Stromal cell of bone marrow (primary cell): ENCODE data around the gene GALNT2.

ENCODE experiments used
- DNase-seq: peaks from one replicate; pipeline ENCODE4 v3.0.0-alpha.2; 2012; ENCODE audit warnings: low read depth

GALNT2 gene

DNA sequence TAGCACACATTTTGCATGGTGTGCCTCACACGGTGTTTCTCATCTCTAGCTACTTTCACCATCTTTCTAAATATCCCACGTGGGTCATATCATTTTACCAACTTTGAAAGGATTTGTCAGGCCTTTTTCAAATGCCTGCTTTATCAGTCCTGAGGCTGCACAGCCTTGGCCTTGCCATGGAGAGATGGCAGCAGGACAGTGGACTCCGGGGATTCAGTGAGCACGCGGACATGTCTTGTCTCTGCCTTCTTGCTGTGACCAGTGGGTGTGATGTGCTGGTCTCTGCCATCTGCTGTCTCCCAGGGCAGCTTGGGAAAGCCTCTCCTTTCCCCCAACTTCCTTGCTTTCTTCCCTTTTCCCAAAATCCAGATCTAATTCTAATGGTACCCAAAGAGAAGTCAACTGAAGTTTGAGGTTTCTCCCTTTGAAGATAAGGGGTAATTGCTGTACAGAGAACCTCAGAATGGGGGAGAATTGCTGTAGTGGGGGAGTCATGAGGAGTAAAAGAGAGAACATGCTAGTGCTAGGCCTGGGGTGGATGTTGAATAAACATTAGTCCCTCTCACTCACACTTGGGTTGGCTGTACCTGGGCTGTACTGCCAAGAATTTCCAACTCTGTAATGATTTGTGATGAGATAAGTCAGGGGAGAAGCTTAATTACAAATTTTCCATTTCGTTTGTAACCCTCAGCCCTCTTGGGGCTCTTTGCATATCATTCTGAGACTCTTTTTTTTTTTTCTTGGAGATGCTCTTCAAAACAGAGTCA is 99.5 kb downstream of the GALNT2 start:
- DNase-seq: no peak

DNA sequence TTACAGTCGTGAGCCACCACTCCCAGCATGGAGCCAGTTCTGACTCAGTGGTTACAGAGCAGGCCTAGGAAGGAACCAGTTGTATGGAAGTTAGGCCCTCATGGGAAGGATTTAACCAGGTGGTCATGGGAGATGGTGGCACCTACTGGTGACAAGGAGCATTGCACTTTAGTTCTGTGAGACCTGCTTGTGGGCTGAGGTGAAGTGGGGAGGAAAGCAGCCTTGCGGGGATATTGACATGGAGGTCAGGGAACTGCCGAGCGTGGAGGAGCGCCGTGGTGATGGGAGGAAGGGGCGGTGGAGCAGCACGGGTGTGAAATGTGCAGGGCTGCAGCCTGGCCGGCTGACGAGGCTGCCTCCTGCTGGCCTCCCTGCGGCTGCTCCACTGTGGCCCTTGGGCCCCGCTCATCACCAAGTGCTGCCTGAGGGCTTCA is 100.4 kb downstream of the GALNT2 start:
- DNase-seq: no peak

DNA sequence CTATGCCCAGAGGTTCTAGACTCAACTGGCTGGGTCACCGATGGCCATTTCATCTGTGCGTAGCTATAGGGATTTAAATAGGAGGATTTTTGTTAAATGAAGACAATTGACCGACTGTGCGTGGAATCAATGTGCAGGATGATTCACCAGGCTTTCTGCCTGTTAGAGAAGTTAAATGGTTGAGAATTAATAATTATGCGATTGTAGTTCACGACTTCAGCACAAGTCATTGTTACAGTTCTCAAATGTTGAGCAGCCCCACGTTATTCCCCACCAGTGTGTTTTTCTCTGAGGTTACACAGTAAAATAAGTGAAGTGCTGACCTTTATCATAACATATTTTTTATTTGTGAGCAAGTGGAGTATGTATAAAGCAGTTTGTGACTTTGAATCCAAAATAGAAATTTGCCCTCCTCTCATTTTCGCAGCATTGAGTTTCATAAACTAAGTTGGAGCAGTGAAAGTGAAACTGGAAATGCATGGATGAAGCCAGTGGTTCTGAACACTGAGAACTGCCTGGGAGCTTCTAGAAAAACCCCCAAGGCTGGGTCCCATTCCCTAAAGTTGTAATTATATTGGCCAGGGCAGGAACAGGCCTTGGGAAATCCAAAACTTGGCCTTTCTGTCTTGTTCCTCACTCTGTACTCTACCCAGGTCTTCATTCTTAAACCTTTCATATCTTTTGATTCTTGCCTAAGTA is 102.6 kb downstream of the GALNT2 start:
- no peak for DNase-seq

DNA sequence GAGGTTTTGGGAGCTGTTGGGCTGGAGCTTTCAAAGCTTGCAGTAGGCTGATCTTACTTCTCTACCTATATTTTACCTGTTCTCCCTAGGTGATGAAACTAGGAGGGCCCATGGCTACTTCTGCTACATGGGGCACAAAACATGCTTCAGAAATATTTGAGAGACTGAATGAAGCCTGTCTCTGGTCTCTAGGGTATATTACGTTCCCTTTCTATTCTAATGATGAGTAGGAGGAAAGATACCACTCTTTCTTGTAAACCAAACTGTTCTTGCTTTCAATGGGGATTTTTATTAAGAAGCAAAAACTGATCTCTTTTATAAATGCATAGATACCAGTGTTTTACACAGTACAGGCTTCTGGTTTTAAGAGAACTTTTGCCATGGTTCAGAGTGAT is 103.1 kb downstream of the GALNT2 start:
- DNase-seq: no peak

DNA sequence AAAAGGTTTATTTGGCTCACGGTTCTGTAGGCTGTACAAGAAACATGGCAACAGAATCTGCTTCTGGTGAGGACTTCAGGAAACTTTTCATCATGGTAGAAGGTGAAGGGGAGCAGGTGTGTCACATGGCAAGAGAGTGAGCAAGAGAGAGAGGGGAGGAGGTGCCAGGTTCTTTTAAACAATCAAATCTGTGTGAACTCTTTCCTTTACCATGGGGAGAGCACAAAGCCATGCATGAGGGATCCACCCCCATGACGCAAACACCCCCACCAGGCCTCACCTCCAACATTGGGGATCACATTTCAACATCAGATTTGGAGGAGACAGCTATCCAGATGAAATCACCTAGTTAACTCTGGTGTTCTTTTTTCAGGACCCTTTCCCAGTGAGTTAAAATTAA is 103.6 kb downstream of the GALNT2 start:
- DNase-seq: no peak

DNA sequence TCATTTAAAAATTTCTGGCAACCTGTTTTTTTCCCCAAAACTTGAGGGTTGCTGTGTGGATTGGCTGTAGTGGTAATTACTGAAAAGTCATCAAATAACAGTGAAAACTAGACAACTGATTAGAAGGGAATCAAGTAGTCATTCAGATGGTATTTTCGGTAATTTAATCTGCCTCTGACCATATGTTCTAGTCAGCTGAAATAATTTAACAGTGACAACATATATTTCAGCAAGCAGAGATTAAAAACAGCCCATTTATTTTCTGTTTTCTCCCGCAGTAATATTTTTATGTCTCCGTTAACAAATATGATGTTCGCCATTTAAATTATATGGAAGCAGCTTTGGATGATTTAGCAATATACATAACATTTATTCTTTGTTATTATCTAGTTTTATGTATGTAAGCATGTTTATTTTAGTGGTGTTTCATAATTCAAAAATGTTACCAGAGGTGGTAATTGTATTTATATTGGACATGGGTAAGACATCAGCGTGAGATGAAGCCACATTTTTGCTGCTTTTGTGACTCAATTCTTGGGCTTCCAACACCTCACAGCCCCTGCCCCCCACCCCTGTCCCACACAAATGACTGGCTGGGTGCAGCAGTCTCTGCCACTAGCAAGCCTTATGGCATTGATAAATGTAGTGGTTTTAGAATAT is 104.4 kb downstream of the GALNT2 start:
- peak; percentile 34 for DNase-seq

DNA sequence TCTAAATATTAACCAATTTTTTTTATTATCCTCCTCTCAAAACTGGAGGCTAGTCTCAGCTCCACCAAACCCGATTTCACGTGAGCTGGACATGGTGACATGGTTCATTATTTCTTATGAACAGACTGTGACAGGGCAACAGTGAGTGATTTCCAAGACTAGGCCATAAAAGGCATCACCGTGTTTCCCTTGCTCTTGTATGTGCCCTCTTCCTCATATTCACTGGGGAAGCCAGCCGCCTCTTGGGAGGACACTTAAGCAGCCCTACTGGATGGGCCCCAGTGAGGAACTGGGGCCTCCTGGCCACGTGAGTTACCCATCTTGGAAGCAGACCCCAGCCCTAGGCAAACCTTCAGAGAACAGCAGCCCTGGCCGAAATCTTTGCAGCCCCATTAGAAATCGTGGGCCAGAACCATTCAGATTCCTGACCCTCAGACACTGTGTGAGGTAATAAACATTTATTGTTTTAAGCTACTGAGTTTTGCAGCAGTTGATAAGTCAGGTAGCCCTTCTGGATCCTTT is 105.0 kb downstream of the GALNT2 start:
- no peak for DNase-seq

DNA sequence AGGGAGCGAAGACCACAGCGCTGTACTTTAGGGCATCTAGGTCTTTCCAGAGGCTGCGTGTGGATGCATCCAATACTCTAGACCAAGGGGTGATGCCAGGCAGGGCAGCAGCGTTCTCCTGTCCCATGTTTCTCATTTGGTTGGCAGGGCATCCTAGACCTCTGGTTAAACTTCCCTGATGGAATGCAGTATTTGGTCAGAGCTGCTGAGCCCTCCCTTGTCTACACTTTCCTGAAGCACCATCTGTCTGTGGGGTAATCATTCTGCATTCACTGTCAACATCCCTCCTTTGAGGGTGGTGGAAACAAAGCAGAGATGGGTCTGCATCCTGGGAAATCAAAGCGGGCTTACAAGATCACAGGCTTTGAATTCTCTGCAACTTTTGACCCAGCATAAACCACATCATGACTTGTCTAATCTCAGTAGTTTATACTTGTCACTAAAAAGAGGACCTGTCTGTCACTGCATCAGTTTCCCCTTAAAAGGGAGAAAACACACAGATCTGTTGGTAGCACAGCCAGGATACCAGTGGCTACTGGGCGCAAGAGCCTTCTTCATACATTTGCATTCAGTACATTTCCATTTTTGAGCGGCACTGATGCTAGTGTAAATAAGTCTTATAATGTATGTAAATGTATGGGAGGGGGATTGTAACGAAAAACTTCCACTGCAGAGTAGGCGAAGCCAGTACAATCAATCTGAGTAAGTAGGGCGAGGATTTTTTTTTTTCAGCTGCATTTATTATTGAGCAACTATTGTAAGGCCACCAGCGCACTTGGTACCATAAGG is 106.3 kb downstream of the GALNT2 start:
- DNase-seq: no peak

DNA sequence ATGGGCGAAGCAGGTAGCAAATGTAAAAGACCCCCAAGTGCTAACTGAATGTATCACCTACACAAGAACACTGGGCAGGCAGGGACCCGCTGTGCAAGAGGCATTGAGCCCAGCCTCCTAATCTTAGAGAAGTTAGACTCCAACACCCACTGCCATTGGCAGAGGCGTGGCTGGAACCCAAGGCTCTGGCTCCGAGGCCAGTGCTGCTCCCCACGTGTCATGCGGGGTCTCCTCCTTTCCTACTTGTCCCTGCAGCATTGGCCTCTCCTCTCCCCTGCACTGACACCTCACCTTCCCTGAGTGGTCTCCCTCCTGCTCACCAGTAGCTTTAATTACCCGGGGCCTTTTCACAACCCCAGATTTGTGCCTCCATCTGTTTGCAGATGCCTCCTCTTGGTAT is 107.0 kb downstream of the GALNT2 start:
- DNase-seq: no peak

DNA sequence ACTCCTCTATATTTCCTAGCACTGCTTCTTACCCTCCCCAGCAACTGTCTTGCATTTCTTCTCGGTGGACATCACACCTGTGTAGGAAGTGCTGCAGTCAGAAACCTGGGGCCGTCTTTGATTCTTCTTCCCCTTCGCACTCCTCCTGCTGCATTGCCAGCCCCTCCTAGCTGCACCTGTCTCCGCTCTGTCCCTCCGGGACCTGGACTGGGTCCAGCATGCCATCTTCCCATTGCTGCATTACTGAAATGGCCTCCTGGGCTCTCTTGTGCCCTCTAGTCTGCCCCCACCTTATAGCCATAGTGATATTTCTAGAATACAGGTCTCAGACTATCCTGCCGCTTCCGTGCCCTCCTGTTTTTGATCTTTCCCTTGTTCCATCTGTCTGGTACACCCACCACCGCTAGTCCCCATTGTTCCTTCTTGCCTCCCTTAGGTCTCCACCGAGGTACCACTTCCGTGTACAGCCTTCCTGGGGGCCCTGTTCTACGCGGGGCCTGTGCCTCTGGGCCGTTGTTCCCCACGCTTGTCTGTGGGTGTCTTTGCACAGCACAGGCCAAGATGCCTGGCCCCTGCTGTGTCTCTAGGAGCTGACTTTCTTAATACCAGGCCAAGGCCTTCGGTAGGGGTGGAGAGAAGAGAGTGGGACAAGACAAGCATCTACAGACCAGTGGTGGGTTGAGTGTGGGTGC is 107.6 kb downstream of the GALNT2 start:
- DNase-seq: no peak

DNA sequence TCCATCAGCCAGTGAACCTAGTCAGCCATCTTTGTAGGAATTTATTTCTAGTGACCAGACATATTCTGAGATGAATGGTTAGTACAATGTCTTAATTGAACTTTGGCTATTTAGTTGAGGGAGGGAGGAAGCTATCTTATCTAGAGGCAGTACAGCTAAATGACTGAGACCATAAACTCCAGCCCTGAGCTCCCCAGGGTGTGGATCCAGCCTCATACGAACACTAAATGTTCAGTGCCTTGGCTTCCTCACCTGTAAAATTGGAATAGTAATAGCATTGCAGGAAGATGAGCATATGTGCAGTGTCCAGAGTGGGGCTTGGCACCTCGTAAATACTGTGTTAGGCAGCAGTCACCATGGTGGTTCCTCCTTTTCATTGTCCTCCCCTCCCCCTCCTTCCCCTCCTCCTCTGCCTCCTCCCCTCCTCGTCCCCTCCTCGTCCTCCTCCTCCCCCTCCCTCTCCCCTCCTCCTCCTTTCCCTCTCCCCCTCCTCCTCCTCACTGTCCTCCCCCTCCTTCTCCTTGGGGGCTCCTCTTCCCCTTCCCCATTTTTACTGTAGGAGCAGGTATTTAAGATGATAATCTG is 108.2 kb downstream of the GALNT2 start:
- no peak for DNase-seq

DNA sequence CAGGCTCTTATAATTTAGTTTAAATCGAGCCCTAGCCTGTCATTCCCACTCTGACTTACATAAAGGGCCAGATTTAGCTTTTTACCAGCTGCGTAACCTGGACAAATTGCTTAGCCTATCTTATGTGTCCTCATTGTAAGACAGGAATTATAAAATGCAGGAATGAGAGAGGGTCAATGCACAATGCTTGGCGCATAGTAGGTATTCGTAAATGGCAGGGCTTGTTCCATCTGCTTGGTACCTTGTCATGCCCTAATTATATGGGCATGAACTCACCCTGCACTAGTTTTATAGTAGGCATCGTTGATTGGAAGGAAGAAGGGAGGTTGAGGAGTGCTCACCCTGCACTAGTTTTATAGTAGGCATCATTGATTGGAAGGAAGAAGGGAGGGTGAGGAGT is 108.8 kb downstream of the GALNT2 start:
- no peak for DNase-seq

DNA sequence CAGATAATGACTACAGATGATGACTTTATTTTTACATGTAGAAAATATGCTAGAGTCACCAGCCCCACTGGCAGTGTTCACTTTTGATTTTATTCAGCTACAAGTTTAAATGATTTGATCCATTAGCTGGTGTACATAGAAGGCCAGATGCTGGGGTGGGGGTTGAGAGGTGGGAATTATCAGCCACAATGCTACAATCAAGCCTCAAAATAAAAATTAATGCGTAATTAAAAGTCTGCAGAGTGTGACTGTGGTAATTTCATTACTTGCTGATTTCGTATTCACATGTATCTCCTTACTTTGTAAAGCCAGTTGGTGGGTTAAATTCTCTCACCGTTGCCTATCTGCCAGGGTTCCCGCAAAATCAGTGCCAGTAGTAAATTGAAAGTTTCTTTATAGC is 109.3 kb downstream of the GALNT2 start:
- DNase-seq: no peak

DNA sequence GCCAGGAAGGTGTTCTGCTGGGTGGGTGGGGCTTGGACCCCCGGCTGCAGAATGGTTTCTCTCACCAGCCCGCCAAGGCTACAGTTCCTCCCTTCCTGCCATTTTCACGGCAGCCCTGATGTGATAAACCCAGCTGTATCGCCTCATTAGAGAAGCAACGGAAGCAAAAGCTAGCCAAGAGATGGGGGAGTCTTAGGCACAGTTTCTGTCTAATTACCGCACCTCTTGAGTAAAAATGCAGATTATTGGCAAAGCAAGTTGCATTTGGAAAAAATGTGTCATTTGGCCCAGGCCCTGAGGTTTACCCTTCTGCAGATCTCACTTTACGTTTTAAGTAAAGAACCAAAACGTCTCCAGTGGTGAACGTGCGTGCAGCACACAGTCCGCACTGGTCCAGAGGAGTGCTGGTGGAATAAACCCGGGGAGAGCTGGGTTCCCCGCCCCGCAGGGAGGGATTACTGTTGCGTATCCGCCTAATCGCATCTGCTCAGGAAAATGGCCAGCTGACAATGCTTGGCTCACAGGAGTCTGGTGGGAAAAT is 109.9 kb downstream of the GALNT2 start:
- DNase-seq: peak; percentile 47

DNA sequence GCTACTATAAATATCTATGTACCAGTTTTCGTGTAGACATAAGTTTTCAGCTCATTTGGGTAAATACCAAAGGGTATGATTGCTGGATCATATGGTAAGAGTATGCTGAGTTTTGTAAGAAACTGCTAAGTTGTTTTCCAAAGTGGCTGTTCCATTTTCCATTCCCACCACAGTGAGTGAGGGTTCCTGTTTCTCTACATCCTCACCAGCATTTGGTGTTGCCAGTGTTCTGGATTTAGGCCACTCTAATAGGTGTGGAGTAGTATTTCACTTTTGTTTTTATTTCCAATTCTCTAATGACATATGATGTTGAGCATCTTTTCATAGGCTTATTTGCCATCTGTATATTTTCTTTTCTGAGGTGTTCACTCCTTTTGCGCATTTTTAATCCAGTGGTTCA is 112.2 kb downstream of the GALNT2 start:
- no peak for DNase-seq

DNA sequence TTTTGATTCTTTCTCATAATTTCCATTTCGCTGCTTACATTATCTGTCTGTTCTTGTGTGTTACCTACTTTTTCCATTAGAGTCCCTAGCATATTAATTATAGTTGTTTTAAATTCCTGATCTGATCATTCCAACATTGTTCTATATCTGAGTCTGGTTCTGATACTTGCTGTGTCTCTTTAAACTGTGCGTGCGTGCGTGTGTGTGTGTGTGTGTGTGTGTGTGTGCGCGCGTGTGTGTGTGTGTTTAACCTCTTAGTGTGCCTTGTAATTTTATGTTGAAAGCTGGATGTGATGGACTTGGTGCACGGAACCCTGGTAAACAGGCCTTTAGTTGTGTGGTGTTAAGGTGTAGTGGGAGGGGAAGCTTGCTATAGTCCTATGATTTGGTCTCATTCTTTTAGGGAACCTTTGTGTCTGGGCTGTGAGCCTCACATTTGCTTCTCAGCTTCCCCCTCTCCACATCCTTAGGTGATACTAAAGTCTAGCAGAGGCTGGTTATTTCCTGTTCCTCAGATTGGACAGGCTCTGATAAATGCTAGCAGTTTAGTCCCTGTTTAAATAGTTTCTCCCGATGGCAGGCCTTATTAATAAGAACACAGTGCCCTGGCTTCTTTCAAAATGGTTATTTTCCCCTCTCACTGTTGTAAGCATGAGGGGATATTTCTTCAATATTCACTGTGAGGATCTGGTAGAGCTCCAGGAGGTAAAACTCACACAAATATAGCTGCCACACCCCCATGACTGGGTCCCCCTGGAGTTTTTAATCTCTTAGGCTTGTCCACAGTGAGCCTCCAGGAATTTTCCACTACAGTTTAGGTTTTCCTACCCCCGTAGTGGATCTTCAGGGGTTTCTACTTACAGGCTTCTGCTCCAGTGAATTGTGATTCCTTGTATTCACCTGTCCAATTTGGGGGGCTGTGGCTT is 118.3 kb downstream of the GALNT2 start:
- no peak for DNase-seq

DNA sequence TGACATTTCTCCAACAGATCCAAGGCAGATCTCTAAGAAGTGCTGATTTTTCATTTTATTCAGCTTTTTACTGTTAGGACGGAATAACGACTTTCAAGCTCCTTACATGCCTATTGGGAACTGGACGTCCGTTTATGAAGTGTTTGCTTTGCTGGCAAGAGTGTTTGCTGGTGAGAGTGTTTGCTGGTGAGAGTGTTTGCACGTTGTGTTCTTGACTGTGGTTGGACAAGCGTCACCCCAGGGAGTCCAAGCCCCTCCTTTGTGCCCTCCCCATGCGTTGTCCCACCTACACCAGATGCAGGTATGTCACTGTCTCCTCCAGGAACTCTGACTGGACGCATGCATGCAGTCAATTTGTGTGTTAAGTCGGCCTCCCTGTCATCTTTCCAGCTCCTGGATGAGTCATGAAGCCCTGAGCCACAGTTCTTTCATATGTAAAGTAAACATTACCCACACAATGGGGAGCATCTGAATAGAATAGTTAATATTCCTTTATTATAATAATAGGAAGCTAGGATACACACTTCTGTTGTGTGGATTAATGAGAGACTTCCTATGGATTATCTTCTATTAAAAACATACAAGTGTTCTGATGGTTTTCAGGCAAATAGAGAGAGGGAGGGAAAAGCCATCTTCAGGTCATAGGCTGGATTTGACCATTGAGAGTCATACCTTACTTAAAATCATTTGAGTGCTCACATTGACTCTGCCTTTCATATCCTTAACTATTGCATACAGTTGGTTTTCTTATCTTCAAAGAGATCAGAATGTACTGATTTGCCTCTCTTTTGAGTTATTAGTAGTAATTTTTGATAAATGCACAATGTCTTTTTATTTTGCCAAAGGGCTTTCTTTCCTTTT is 119.2 kb downstream of the GALNT2 start:
- peak; percentile 67 for DNase-seq

DNA sequence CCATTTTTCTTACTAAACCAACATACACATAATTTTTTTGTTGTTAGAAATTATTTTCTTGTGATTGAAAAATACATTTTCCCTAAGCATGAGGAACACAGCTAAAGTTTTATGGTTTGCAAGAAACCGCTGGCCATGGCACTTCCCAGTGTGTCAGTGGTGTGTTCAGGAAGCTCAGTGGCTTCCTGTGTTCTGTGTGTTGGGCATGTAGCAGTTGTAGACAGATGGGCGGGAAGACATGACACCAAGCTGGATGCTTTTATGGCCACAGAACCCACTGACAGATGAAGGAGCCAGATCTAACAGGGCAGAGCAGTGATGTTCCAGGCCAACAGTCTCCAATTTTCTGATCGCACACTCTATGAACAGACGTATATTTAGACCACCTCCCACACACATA is 119.8 kb downstream of the GALNT2 start:
- no peak for DNase-seq

DNA sequence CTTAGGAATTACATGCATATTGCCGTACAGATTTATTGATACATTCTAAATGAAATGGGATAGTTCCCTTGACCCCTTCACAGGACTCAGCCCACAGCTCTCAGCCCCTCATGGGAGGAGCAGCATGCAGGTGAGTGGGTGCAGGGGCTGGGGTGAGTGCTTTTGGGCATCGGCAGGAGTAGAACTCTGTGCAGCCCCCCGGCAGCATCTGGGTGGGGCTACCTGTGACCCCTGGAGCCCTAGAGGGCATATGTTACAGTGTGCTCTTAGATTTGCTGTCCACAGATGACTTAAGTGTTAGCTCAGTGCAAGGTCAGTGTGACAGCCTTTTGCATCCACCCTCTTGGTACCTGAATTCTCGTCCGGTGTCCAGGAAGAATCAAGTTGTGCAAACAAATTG is 120.3 kb downstream of the GALNT2 start:
- DNase-seq: no peak
